PC-3 (cell line): ENCODE measurements around the gene ADAM23. TPM values are rescaled to one million over a fixed set of nuclear protein-coding genes. Genes with fewer than 3 reads are reported as not detected.

Source experiments
- ATAC-seq: fragments of 200-7000 bp; cut with Tn5 transposase; 2 replicates; pipeline ENCODE4 v1.9.1; 2020; ENCODE audit warnings: mild to moderate bottlenecking, moderate library complexity
- BruUV-seq: library from RNA; stranded (reverse); fragments of 400-500 nt; replicated peaks from 2 replicates; lab custom pipeline; 2021; lab: Mats Ljungman, UMichigan
- CTCF ChIA-PET: fragments of 300-600 bp; sonication (Branson Sonifier 250); formaldehyde crosslinking; loops from one replicate; lab custom pipeline; 2022; ENCODE audit warnings: antibody characterized with exemption; lab: Charles Lee
- POLR2A ChIA-PET: fragments of 300-600 bp; sonication (Branson Sonifier 250); formaldehyde crosslinking; loops from one replicate; lab custom pipeline; 2022; ENCODE audit warnings: antibody characterized with exemption; ENCODE audit not compliant: unreplicated experiment; lab: Charles Lee
- DNase-seq: peaks from one replicate; pipeline ENCODE4 v3.0.0-alpha.2; 2015
- H2AFZ ChIP-seq: fragments of 300-600 bp; sonication (generic); 2 replicates; pipeline ENCODE4 v1.6.0; 2016; ENCODE audit warnings: antibody characterized with exemption, low read length
- H3F3A ChIP-seq: fragments of 300-600 bp; sonication (generic); one replicate; pipeline ENCODE4 v1.6.0; 2017; ENCODE audit warnings: antibody characterized with exemption, low read length, control low read depth, mild to moderate bottlenecking; ENCODE audit not compliant: unreplicated experiment
- H3K27ac ChIP-seq: fragments of 300-600 bp; sonication (generic); 2 replicates; pipeline ENCODE4 v1.5.1; 2016; ENCODE audit warnings: mild to moderate bottlenecking, low read length
- H3K27me3 ChIP-seq: fragments of 300-600 bp; sonication (generic); 2 replicates; pipeline ENCODE4 v1.6.1; 2016; ENCODE audit warnings: low read length, mixed read lengths
- H3K36me3 ChIP-seq: fragments of 300-600 bp; sonication (generic); 2 replicates; pipeline ENCODE4 v1.6.1; 2016; ENCODE audit warnings: low read depth, mixed run types, low read length, mixed read lengths
- H3K4me1 ChIP-seq: fragments of 300-600 bp; sonication (generic); 2 replicates; pipeline ENCODE4 v1.5.1; 2016; ENCODE audit warnings: low read length; ENCODE audit not compliant: insufficient read depth
- H3K4me2 ChIP-seq: fragments of 300-600 bp; sonication (generic); 2 replicates; pipeline ENCODE4 v1.6.0; 2016; ENCODE audit warnings: low read length
- H3K4me3 ChIP-seq: fragments of 300-600 bp; sonication (generic); 2 replicates; pipeline ENCODE4 v1.5.1; 2016; ENCODE audit warnings: mild to moderate bottlenecking, low read length, mixed read lengths
- H3K79me2 ChIP-seq: fragments of 300-600 bp; sonication (generic); 2 replicates; pipeline ENCODE4 v1.6.1; 2017; ENCODE audit warnings: low read length, mixed read lengths
- H3K9ac ChIP-seq: fragments of 300-600 bp; sonication (generic); 2 replicates; pipeline ENCODE4 v1.6.0; 2016; ENCODE audit warnings: mild to moderate bottlenecking, low read length
- H3K9me2 ChIP-seq: fragments of 300-600 bp; sonication (generic); replicated peaks from 2 replicates; pipeline ENCODE4 v1.6.1; 2016; ENCODE audit warnings: mixed run types, low read length, mixed read lengths
- H3K9me3 ChIP-seq: fragments of 300-600 bp; sonication (generic); 2 replicates; pipeline ENCODE4 v1.6.1; 2016; ENCODE audit warnings: low read length, mixed read lengths
- H4K20me1 ChIP-seq: fragments of 300-600 bp; sonication (generic); 2 replicates; pipeline ENCODE4 v1.6.1; 2016; ENCODE audit warnings: low read length, mixed read lengths
- EZH2 ChIP-seq: fragments of 300-600 bp; sonication (generic); IDR thresholded peaks from one replicate; pipeline ENCODE4 v1.6.1; 2017; ENCODE audit warnings: antibody characterized with exemption, mild to moderate bottlenecking, low read length; ENCODE audit not compliant: unreplicated experiment
- EZH2phosphoT487 ChIP-seq: fragments of 300-600 bp; sonication (generic); IDR thresholded peaks from 2 replicates; pipeline ENCODE4 v1.6.1; 2018; ENCODE audit warnings: mild to moderate bottlenecking, antibody characterized with exemption, low read length, borderline replicate concordance
- intact Hi-C: fragments of 100-400 bp; cut with micrococcal nuclease; formaldehyde crosslinking; loops from 2 replicates; pipeline ENCODE4 v1.9.0; 2023
- total RNA-seq: library from RNA; depleted of rRNA; stranded (reverse); fragments of >200 nt; gene quantifications from 2 replicates; pipeline ENCODE4 v1.2.3, GENCODE V29; 2014
- TF ChIP-seq, protein P1 (sequence below): fragments of 300-600 bp; sonication (generic); conservative IDR thresholded peaks from 2 replicates; pipeline ENCODE4 v1.5.1; 2017; ENCODE audit warnings: antibody characterized with exemption, low read depth, mild to moderate bottlenecking, low read length

ADAM23 gene
- total RNA-seq, 1 experiment from 2014 or later = 0.22 TPM

DNA sequence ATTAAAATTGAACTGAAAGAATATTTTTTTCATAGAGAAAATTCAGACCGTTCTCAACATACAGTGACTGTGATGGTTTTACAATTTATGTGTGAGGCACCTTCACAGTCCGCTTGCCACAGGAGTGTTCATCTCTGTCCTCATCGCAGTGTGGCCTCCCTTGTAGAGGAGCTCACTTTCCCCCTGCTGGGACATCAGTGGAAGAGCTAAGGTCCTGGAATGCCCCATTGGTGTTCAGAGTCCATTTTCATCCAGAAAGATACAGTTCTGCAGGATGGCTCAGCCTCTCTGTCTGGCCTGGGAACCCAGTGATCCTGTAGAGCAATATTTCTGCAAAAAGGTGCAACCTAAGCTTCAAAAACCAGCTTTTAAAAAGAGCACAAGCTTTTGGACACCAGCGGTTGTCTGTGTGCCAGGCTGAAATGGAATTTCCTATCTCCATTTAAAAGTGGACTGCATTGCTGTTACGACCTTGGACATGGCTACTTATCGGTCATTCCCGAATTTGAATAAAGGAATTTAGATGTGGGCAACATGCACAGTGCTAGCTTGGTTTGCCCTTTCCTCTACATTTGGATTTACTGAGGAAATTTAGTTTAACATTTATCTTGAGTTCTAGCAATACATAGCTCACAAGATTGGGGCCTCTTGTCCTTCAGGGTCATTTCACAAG, 172.2 kb downstream of the ADAM23 start:
- no TSS peak for BruUV-seq
- H3K27ac ChIP-seq = peak overlapping the region; percentile 84

DNA sequence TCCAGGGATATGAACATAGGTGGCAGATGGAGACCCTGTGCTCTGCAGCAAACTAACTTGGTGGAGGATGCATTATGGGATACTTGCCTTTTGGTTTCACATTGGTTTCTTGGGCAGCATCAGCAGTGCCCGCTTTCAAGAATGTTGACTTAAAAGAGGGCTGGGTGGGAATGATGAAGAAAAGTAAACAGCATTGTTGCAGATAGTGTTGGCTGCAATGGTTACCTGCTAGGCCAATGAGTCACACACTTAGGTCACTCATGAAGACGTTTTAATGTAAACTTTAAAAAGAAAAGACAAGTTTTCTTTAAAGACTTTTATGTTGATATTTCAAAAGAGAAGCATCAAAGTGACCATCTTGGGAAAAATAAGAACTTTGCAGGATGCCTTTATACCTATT, 172.8 kb downstream of the ADAM23 start:
- H4K20me1 ChIP-seq = no peaks in the 10 kb centered on the region
- ChIA-PET CTCF (no interaction called here), POLR2A (no interaction called here)
- no peaks in the 10 kb centered on the region for H3K27me3 ChIP-seq
- peak overlapping the region; percentile 84 for H3K27ac ChIP-seq
- no TSS peak for BruUV-seq
- H2AFZ ChIP-seq = no peak overlapping the region
- no peaks in the 10 kb centered on the region for H3K79me2 ChIP-seq
- H3F3A ChIP-seq = peaks cover 6% of the 10 kb centered on the region
- TF ChIP-seq EZH2 = no peak
- no peak for TF ChIP-seq EZH2phosphoT487
- TF ChIP-seq, protein P1, sequence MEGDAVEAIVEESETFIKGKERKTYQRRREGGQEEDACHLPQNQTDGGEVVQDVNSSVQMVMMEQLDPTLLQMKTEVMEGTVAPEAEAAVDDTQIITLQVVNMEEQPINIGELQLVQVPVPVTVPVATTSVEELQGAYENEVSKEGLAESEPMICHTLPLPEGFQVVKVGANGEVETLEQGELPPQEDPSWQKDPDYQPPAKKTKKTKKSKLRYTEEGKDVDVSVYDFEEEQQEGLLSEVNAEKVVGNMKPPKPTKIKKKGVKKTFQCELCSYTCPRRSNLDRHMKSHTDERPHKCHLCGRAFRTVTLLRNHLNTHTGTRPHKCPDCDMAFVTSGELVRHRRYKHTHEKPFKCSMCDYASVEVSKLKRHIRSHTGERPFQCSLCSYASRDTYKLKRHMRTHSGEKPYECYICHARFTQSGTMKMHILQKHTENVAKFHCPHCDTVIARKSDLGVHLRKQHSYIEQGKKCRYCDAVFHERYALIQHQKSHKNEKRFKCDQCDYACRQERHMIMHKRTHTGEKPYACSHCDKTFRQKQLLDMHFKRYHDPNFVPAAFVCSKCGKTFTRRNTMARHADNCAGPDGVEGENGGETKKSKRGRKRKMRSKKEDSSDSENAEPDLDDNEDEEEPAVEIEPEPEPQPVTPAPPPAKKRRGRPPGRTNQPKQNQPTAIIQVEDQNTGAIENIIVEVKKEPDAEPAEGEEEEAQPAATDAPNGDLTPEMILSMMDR = no peak
- DNase-seq (peak; percentile 94), ATAC-seq (peak; percentile 79)
- H3K4me3 ChIP-seq = no peak overlapping the region
- H3K9ac ChIP-seq = peak overlapping the region; percentile 30; the same call in 1 of the 2 replicates
- H3K36me3 ChIP-seq = no peaks in the 10 kb centered on the region
- H3K9me3 ChIP-seq = no peaks in the 10 kb centered on the region
- intact Hi-C loops = loop anchor here (5.0 to 10.0 kb wide), 2 partner anchors 549 to 896 kb away; partner anchors contain the start of gene KLF7
- no peaks in the 10 kb centered on the region for H3K9me2 ChIP-seq
- H3K4me1 ChIP-seq = peaks cover 63% of the 10 kb centered on the region
- peak overlapping the region; percentile 58 for H3K4me2 ChIP-seq

More for the DNA sequence above, 172.2 kb downstream of the ADAM23 start:
- intact Hi-C loops = loop anchor here (5.0 to 10.0 kb wide), 2 partner anchors 549 to 897 kb away; partner anchors contain the start of gene KLF7
- no peak overlapping the region; the same call in 1 of the 2 replicates for H3K4me3 ChIP-seq
- ATAC-seq (no peak), DNase-seq (no peak)
- peak overlapping the region; percentile 58 for H3K4me2 ChIP-seq
- TF ChIP-seq EZH2phosphoT487 = no peak
- TF ChIP-seq, protein P1 = no peak; the same call in 1 of the 2 replicates
- TF ChIP-seq EZH2 = no peak
- H3K27me3 ChIP-seq = no peaks in the 10 kb centered on the region
- H3K9me3 ChIP-seq = no peaks in the 10 kb centered on the region
- peak overlapping the region; percentile 30; the same call in 1 of the 2 replicates for H3K9ac ChIP-seq
- H3K9me2 ChIP-seq = no peaks in the 10 kb centered on the region
- CTCF ChIA-PET = no interaction called here
- no peak overlapping the region for H2AFZ ChIP-seq
- no peaks in the 10 kb centered on the region for H3K79me2 ChIP-seq
- H3K4me1 ChIP-seq = peaks cover 67% of the 10 kb centered on the region
- H3K36me3 ChIP-seq = no peaks in the 10 kb centered on the region
- H3F3A ChIP-seq = peaks cover 6% of the 10 kb centered on the region
- POLR2A ChIA-PET = interaction anchor here (0.5 to 0.6 kb wide), 2 partner anchors 56 to 159 kb away, joined by 3 to 4 read pairs; no protein-coding TSS in a partner anchor
- H4K20me1 ChIP-seq = no peaks in the 10 kb centered on the region

DNA sequence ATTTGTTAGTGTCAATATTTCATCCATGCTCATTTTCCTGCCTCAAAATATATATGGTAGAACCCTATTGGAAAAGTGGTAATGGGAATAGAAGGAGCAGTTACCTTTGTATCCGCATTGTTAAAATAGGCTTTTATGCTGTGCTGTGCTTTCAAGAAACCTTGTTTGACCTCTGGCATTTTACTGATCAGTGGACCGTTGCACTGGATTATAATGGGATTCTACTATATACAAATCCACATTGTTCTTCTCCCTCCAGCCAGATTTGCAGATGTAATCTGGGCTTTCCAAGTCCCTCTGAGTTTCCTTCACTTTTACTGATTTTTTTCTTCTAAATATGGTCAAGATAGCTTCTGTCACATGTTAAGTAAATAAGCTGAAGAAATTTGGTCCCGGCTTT, 175.7 kb downstream of the ADAM23 start:
- Histone ChIP-seq H3K27ac (no peak overlapping the region), H3K4me1 (peaks cover 38% of the 10 kb centered on the region), H3K79me2 (no peaks in the 10 kb centered on the region), H2AFZ (no peak overlapping the region), H3K4me2 (no peak overlapping the region), H3K36me3 (no peaks in the 10 kb centered on the region), H4K20me1 (no peaks in the 10 kb centered on the region), H3K9me3 (no peaks in the 10 kb centered on the region), H3K9me2 (no peaks in the 10 kb centered on the region), H3K4me3 (no peak overlapping the region), H3K9ac (no peak overlapping the region), H3F3A (peaks cover 6% of the 10 kb centered on the region), H3K27me3 (no peaks in the 10 kb centered on the region)
- TF ChIP-seq EZH2 = no peak
- ATAC-seq = no peak
- no peak for DNase-seq
- no TSS peak for BruUV-seq
- ChIA-PET CTCF (no interaction called here), POLR2A (no interaction called here)
- intact Hi-C loops = loop anchor here (5.0 to 10.0 kb wide), 2 partner anchors 546 to 893 kb away; partner anchors contain the start of gene KLF7
